HL-60 (cell line): ENCODE measurements around the gene NPW.

Experiments
- DNase-seq, 2 experiments: peaks; one replicate each; pipeline ENCODE4 v3.0.0-alpha.2; 2010 to 2020; ENCODE audit warnings: low read depth in 1 of 2, low spot score in 1 of 2
- H3K27ac ChIP-seq: fragments of 250-450 bp; sonication (Bioruptor Pico); replicated peaks from 2 replicates; pipeline ENCODE4 v1.5.1; 2020; ENCODE audit warnings: mild to moderate bottlenecking, moderate library complexity
- H3K27me3 ChIP-seq: fragments of 250-450 bp; sonication (Bioruptor Pico); 2 replicates; pipeline ENCODE4 v1.5.1; 2021; ENCODE audit warnings: mild to moderate bottlenecking, moderate library complexity; ENCODE audit not compliant: insufficient read depth, poor library complexity, severe bottlenecking
- H3K4me3 ChIP-seq: replicated peaks from 2 replicates; pipeline ENCODE4 v1.5.1; 2011; ENCODE audit warnings: mild to moderate bottlenecking, control low read depth, low read length; ENCODE audit not compliant: insufficient read depth
- GABPA ChIP-seq: IDR thresholded peaks from 2 replicates; pipeline ENCODE4 v1.6.1; 2012; ENCODE audit warnings: low read depth
- POLR2AphosphoS5 ChIP-seq: IDR thresholded peaks from 2 replicates; pipeline ENCODE4 v1.6.1; 2012; ENCODE audit warnings: low read depth
- SPI1 ChIP-seq: IDR thresholded peaks from 2 replicates; pipeline ENCODE4 v1.6.1; 2012; ENCODE audit warnings: low read depth, mild to moderate bottlenecking, borderline replicate concordance
- TF ChIP-seq, protein P1 (sequence below): IDR thresholded peaks from one replicate; pipeline ENCODE4 v1.5.1; 2011; ENCODE audit warnings: low read length, control low read depth, inconsistent platforms; ENCODE audit not compliant: insufficient read depth
- TF ChIP-seq, protein P2 (sequence below): IDR thresholded peaks from 2 replicates; pipeline ENCODE4 v1.6.1; 2012; ENCODE audit warnings: low read depth; ENCODE audit not compliant: insufficient replicate concordance

The NPW gene

DNA sequence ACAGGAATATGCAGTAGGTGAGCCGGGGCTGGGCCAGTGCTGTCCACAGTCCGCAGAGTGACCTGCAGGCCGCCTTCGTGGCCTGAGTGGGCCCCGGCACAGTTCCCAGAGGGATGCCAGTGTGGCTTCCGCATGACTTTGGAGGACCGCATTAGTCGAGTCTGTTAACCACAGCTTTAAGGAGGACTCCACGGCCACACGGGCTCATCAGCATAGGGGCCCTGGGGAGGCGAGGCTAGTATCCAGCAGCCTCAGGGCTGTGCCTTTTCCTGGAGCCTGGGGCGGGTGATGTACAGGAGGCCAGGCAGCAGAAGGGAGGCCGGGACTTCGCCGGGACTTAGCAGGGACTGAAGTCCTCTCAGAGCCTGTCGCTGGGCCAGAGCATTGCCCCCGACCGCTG is 41.4 kb downstream of the NPW start:
- Histone ChIP-seq H3K27me3 (no peaks in the 10 kb centered on the region), H3K27ac (no peak overlapping the region), H3K4me3 (no peak overlapping the region)
- DNase-seq: no peak
- TF ChIP-seq POLR2AphosphoS5 (no peak), SPI1 (no peak), GABPA (no peak)
- TF ChIP-seq, protein P1, sequence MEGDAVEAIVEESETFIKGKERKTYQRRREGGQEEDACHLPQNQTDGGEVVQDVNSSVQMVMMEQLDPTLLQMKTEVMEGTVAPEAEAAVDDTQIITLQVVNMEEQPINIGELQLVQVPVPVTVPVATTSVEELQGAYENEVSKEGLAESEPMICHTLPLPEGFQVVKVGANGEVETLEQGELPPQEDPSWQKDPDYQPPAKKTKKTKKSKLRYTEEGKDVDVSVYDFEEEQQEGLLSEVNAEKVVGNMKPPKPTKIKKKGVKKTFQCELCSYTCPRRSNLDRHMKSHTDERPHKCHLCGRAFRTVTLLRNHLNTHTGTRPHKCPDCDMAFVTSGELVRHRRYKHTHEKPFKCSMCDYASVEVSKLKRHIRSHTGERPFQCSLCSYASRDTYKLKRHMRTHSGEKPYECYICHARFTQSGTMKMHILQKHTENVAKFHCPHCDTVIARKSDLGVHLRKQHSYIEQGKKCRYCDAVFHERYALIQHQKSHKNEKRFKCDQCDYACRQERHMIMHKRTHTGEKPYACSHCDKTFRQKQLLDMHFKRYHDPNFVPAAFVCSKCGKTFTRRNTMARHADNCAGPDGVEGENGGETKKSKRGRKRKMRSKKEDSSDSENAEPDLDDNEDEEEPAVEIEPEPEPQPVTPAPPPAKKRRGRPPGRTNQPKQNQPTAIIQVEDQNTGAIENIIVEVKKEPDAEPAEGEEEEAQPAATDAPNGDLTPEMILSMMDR: no peak
- TF ChIP-seq, protein P2, sequence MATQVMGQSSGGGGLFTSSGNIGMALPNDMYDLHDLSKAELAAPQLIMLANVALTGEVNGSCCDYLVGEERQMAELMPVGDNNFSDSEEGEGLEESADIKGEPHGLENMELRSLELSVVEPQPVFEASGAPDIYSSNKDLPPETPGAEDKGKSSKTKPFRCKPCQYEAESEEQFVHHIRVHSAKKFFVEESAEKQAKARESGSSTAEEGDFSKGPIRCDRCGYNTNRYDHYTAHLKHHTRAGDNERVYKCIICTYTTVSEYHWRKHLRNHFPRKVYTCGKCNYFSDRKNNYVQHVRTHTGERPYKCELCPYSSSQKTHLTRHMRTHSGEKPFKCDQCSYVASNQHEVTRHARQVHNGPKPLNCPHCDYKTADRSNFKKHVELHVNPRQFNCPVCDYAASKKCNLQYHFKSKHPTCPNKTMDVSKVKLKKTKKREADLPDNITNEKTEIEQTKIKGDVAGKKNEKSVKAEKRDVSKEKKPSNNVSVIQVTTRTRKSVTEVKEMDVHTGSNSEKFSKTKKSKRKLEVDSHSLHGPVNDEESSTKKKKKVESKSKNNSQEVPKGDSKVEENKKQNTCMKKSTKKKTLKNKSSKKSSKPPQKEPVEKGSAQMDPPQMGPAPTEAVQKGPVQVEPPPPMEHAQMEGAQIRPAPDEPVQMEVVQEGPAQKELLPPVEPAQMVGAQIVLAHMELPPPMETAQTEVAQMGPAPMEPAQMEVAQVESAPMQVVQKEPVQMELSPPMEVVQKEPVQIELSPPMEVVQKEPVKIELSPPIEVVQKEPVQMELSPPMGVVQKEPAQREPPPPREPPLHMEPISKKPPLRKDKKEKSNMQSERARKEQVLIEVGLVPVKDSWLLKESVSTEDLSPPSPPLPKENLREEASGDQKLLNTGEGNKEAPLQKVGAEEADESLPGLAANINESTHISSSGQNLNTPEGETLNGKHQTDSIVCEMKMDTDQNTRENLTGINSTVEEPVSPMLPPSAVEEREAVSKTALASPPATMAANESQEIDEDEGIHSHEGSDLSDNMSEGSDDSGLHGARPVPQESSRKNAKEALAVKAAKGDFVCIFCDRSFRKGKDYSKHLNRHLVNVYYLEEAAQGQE: no peak

DNA sequence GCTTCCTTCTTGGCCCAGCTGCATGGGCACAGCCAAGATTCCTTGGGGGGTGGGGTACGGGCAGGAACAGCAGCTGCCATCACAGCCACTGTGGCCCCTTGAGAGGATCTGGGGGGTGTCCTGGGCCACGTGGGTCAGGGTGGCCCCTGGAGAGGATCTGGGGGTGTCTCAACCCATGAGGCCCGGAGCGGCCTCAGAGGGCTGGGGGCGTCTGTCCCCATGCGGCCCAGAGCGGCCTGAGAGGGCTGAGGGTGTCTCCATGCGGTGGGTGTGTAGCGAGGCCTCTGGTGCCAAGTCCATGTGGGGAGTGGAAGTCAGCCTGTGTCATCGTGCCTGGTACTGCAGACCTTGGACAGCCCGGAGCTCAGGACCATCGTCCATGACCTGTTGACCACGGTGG is 41.9 kb downstream of the NPW start:
- Histone ChIP-seq H3K27ac (no peak overlapping the region), H3K27me3 (no peaks in the 10 kb centered on the region), H3K4me3 (no peak overlapping the region)
- no peak for DNase-seq
- TF ChIP-seq, protein P2: no peak
- no peak for TF ChIP-seq POLR2AphosphoS5
- TF ChIP-seq GABPA: no peak

DNA sequence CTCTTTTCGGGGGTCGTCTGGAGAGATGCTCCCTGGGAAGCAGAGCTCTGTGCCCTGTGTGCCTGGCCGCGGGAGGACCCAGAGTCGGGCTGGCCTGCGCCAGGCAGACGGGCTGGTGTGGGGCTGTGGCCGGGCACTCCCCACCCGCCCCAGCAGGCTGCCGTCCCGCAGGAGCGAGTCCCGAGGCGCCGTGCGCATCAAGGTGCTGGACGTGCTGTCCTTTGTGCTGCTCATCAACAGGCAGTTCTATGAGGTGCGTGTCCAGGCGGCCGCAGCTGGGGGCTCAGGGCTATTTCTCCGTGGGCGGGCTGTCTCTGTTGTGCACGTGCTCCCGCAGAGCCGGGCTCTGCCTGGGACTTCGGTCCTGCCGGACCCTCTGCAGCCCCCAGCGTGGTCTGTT is 43.2 kb downstream of the NPW start:
- Histone ChIP-seq H3K27me3 (no peaks in the 10 kb centered on the region), H3K4me3 (no peak overlapping the region), H3K27ac (no peak overlapping the region)
- no peak for TF ChIP-seq SPI1
- TF ChIP-seq, protein P1: no peak
- TF ChIP-seq, protein P2: no peak
- no peak for TF ChIP-seq GABPA
- TF ChIP-seq POLR2AphosphoS5: no peak
- no peak for DNase-seq

DNA sequence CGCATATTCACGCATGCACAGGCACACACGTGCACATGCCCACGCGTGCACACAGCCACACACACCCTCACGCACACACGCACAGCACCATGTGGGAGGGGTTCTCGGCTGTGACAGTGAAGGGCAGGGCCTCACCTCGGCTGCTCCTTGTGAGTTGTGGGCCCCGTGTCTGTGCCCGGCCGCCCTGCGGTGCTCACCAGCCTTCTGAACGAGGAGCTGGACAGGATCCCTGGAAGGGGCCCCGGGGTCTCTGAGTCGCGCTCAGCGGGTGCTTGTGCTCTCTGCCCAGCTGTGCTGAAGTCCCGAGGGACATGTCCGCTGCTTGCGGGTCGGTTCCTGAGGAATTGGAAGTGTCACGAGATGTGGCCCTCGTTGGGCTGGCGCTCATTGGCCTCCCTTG is 44.3 kb downstream of the NPW start:
- no peak for DNase-seq
- no peak overlapping the region for H3K27ac ChIP-seq
- H3K27me3 ChIP-seq: no peaks in the 10 kb centered on the region
- no peak overlapping the region for H3K4me3 ChIP-seq
- TF ChIP-seq, protein P1: no peak
- TF ChIP-seq, protein P2: no peak
- TF ChIP-seq POLR2AphosphoS5 (no peak), GABPA (no peak), SPI1 (no peak)
